Stimulated activated CD8-positive, alpha-beta memory T cell treated with anti-CD3 and anti-CD28 coated beads, Interleukin-12 subunit alpha, Interleukin-12 subunit beta, amount 100 ng/mL, for 24 hours (primary cell): ENCODE measurements around the gene MYO3B.

Experiments
- DNase-seq: peaks from one replicate; pipeline ENCODE4 v3.0.0-alpha.2; 2020; ENCODE audit errors: extremely low read depth

The MYO3B gene

GRCh38 chr2:170235860-170236679 lies 58.1 kb downstream of the MYO3B start:
- DNase-seq, result no peak

GRCh38 chr2:170236680-170237047 lies 58.7 kb downstream of the MYO3B start:
- no peak for DNase-seq

- DNase-seq, result no peak
Measured at GRCh38 chr2:170237572-170238120, 59.7 kb downstream of the MYO3B start.

- no peak for DNase-seq
Measured at GRCh38 chr2:170238776-170239175, 60.8 kb downstream of the MYO3B start.

GRCh38 chr2:170240629-170241028 lies 62.7 kb downstream of the MYO3B start:
- DNase-seq, result no peak

- DNase-seq, result no peak
Measured at GRCh38 chr2:170241756-170242155, 63.8 kb downstream of the MYO3B start.

- DNase-seq, result no peak
Measured at GRCh38 chr2:170243118-170243837, 65.3 kb downstream of the MYO3B start.

- DNase-seq, result no peak
Measured at GRCh38 chr2:170243898-170244297, 66.0 kb downstream of the MYO3B start.

GRCh38 chr2:170244555-170244954 lies 66.6 kb downstream of the MYO3B start:
- no peak for DNase-seq

- DNase-seq, result no peak
Measured at GRCh38 chr2:170245312-170245711, 67.4 kb downstream of the MYO3B start.

- no peak for DNase-seq
Measured at GRCh38 chr2:170247333-170247732, 69.4 kb downstream of the MYO3B start.

GRCh38 chr2:170247882-170248393 lies 70.0 kb downstream of the MYO3B start:
- no peak for DNase-seq

GRCh38 chr2:170248574-170249393 lies 70.8 kb downstream of the MYO3B start:
- DNase-seq, result no peak

- DNase-seq, result no peak
Measured at GRCh38 chr2:170249761-170250160, 71.8 kb downstream of the MYO3B start.

GRCh38 chr2:170250584-170250983 lies 72.6 kb downstream of the MYO3B start:
- DNase-seq, result no peak

- no peak for DNase-seq
Measured at GRCh38 chr2:170252414-170252813, 74.5 kb downstream of the MYO3B start.

GRCh38 chr2:170253721-170254230 lies 75.8 kb downstream of the MYO3B start:
- no peak for DNase-seq

GRCh38 chr2:170254293-170254732 lies 76.4 kb downstream of the MYO3B start:
- no peak for DNase-seq

- no peak for DNase-seq
Measured at GRCh38 chr2:170255137-170255536, 77.2 kb downstream of the MYO3B start.

- no peak for DNase-seq
Measured at GRCh38 chr2:170255971-170256370, 78.0 kb downstream of the MYO3B start.

- no peak for DNase-seq
Measured at GRCh38 chr2:170258382-170258781, 80.4 kb downstream of the MYO3B start.

GRCh38 chr2:170260188-170260587 lies 82.2 kb downstream of the MYO3B start:
- DNase-seq, result no peak
